Liver (tissue), 9 donors: ENCODE data around the gene BHLHE23. TPM values are rescaled to one million over a fixed set of nuclear protein-coding genes. Genes with fewer than 3 reads are reported as not detected.

Experiments
- DNase-seq: peaks from one replicate; pipeline ENCODE4 v3.0.0-alpha.2; 2017; ENCODE audit warnings: low spot score
- H3K27ac ChIP-seq, 2 donors: one replicate each; pipeline ENCODE4 v1.7.0; 2013; ENCODE audit warnings: inconsistent platforms in 2 of 2, low read length in 2 of 2, control low read depth in 1 of 2, low read depth in 1 of 2, mild to moderate bottlenecking in 1 of 2
- H3K27me3 ChIP-seq, 4 donors: one replicate each; pipeline versions ENCODE4 v1.6.1 to v1.7.0; 2013; ENCODE audit warnings: low read length in 3 of 4, inconsistent platforms in 1 of 4, mild to moderate bottlenecking in 1 of 4, moderate library complexity in 1 of 4; ENCODE audit not compliant: control insufficient read depth in 4 of 4, insufficient read depth in 4 of 4
- H3K36me3 ChIP-seq, 4 donors: one replicate each; pipeline versions ENCODE4 v1.6.1 to v1.7.0; 2013; ENCODE audit warnings: low read length in 3 of 4, mild to moderate bottlenecking in 3 of 4, low read depth in 1 of 4, moderate library complexity in 1 of 4; ENCODE audit not compliant: control insufficient read depth in 4 of 4, insufficient read depth in 3 of 4
- H3K4me1 ChIP-seq, 4 donors: one replicate each; pipeline versions ENCODE4 v1.6.1 to v1.7.0; 2013; ENCODE audit warnings: low read length in 3 of 4, mild to moderate bottlenecking in 3 of 4, moderate library complexity in 1 of 4; ENCODE audit not compliant: control insufficient read depth in 4 of 4, insufficient read depth in 4 of 4
- H3K4me3 ChIP-seq, 3 donors: one replicate each; pipeline versions ENCODE4 v1.6.1 to v1.7.0; 2013; ENCODE audit warnings: low read length in 3 of 3, control low read depth in 1 of 3, low read depth in 1 of 3, mild to moderate bottlenecking in 1 of 3
- H3K9ac ChIP-seq, 2 donors: one replicate each; pipeline ENCODE4 v1.7.0; 2013; ENCODE audit warnings: low read length in 2 of 2, mild to moderate bottlenecking in 2 of 2, moderate library complexity in 2 of 2, control low read depth in 1 of 2, low read depth in 1 of 2
- H3K9me3 ChIP-seq, 4 donors: one replicate each; pipeline versions ENCODE4 v1.6.1 to v1.7.0; 2013; ENCODE audit warnings: low read length in 3 of 4; ENCODE audit not compliant: control insufficient read depth in 4 of 4
- EGR1 ChIP-seq, 2 donors: IDR thresholded peaks; 2 replicates each; pipeline ENCODE4 v1.6.1; 2016 to 2018; ENCODE audit warnings: antibody characterized with exemption in 2 of 2, low read depth in 2 of 2
- FOXA1 ChIP-seq: IDR thresholded peaks from 2 replicates; pipeline ENCODE4 v1.6.1; 2016; ENCODE audit warnings: antibody characterized with exemption
- FOXA2 ChIP-seq: IDR thresholded peaks from 2 replicates; pipeline ENCODE4 v1.6.1; 2016; ENCODE audit warnings: antibody characterized with exemption
- GABPA ChIP-seq, 2 donors: IDR thresholded peaks in 1 of 2; conservative IDR thresholded peaks in 1 of 2; 2 replicates each; pipeline ENCODE4 v1.6.1; 2016; ENCODE audit warnings: antibody characterized with exemption in 2 of 2, mild to moderate bottlenecking in 1 of 2, moderate library complexity in 1 of 2
- HNF4A ChIP-seq, 2 donors: conservative IDR thresholded peaks; 2 replicates each; pipeline ENCODE4 v1.6.1; 2016; ENCODE audit warnings: antibody characterized with exemption in 2 of 2, mild to moderate bottlenecking in 2 of 2
- HNF4G ChIP-seq: IDR thresholded peaks from 2 replicates; pipeline ENCODE4 v1.6.1; 2016; ENCODE audit warnings: antibody characterized with exemption
- JUND ChIP-seq, 2 donors: IDR thresholded peaks; 2 replicates each; pipeline ENCODE4 v1.6.1; 2016; ENCODE audit warnings: antibody characterized with exemption in 2 of 2
- NR2F2 ChIP-seq: IDR thresholded peaks from 2 replicates; pipeline ENCODE4 v1.6.1; 2016; ENCODE audit warnings: antibody characterized with exemption
- RAD21 ChIP-seq, 2 donors: IDR thresholded peaks; 2 replicates each; pipeline ENCODE4 v1.6.1; 2016; ENCODE audit warnings: antibody characterized with exemption in 2 of 2, mild to moderate bottlenecking in 2 of 2
- SP1 ChIP-seq: IDR thresholded peaks from 2 replicates; pipeline ENCODE4 v1.6.1; 2018; ENCODE audit warnings: antibody characterized with exemption, mild to moderate bottlenecking
- TAF1 ChIP-seq: conservative IDR thresholded peaks from 2 replicates; pipeline ENCODE4 v1.6.1; 2016; ENCODE audit warnings: antibody characterized with exemption, mild to moderate bottlenecking
- YY1 ChIP-seq: IDR thresholded peaks from 2 replicates; pipeline ENCODE4 v1.6.1; 2016; ENCODE audit warnings: antibody characterized with exemption, mild to moderate bottlenecking
- WGBS: extraction: QIAGEN DNeasy Blood & Tissue Kit; methylation state at CpG from one replicate; pipeline ENCODE4 v1.1.7; 2013; 5-methylcytosine and 5-hydroxymethylcytosine counted together
- polyA plus RNA-seq, 2 donors: library from polyadenylated mRNA; stranded (reverse) in 1 of 2; unstranded in 1 of 2; fragments of 200-250 nt in 1 of 2; fragments of >200 nt in 1 of 2; fragmentation: Nextera tagmentation in 1 of 2; extraction: Ambion mirVana in 1 of 2; gene quantifications; one replicate each; pipeline versions ENCODE4 v1.2.1 to v1.2.3, GENCODE V29; 2013 to 2015
- total RNA-seq, 2 donors: library from RNA; depleted of rRNA; stranded (reverse); fragments of >200 nt; gene quantifications; one replicate each; pipeline ENCODE4 v1.2.3, GENCODE V29; 2014
- TF ChIP-seq, protein P1 (sequence below): IDR thresholded peaks from 2 replicates; pipeline ENCODE4 v1.6.1; 2016; ENCODE audit warnings: antibody characterized with exemption
- TF ChIP-seq, protein P2 (sequence below): fragments of 150-350 bp; IDR thresholded peaks from 2 replicates; pipeline ENCODE4 v1.5.1; 2017; ENCODE audit warnings: improper control_type of control experiment, low read depth, low read length; ENCODE audit not compliant: missing input control
- TF ChIP-seq, protein P3 (sequence below): IDR thresholded peaks from 2 replicates; pipeline ENCODE4 v1.6.1; 2016; ENCODE audit warnings: antibody characterized with exemption
- TF ChIP-seq, protein P4 (sequence below): IDR thresholded peaks from 2 replicates; pipeline ENCODE4 v1.6.1; 2016; ENCODE audit warnings: antibody characterized with exemption
- TF ChIP-seq, protein P5 (sequence below): IDR thresholded peaks from 2 replicates; pipeline ENCODE4 v1.6.1; 2016; ENCODE audit warnings: antibody characterized with exemption, mild to moderate bottlenecking
- donor health status: healthy.
- donor health status: healthy.
- donor health status: healthy.
- donor health status: healthy.
- donor health status: healthy.

The BHLHE23 gene
- total and polyA plus RNA-seq, 4 donors, result not detected

DNA sequence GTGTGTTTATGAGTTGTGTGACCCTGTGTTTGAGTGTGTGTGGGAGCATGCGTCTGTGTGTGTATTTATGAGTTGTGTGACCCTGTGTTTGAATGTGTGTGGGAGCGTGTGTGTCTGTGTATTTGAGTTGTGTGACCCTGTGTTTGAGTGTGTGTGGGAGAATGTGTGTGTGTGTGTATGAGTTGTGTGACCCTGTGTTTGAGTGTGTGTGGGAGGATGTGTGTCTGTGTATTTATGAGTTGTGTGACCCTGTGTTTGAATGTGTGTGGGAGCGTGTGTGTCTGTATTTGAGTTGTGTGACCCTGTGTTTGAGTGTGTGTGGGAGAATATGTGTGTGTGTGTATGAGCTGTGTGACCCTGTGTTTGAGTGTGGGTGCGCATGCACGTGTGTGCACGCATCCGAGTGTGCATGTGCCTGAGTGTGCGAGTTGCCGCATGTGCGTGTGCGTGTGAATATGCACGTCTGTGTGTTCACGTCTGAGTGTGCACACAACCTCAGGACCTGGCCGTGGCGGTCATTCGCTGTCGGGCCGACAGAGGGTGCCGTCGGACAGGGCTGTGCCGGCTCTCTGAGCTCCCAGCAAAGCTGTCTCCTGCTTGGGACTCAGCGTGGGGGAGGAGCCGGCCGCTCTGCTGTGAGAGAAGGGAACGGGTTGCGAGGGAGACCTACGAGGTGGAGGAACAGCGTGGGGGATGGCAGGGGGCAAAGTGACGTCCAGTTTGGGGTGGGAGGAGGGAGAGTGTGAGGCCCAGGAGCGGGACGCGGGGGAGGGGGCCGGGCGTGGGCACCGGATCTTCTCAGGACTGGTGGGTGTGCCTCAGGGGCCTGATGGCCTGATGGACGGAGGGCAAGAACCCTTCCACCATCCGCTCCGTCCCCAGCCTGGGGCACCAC is 34.6 kb downstream of the BHLHE23 start:
- peaks cover 0 to 8% (median 5%) of the 10 kb centered on the region in 4 donors for H3K27me3 ChIP-seq
- H3K9me3 ChIP-seq, result no peaks in the 10 kb centered on the region
- H3K4me3 ChIP-seq, result no peak overlapping the region
- peaks cover 0 to 2% (median 2%) of the 10 kb centered on the region in 4 donors for H3K36me3 ChIP-seq
- no peak overlapping the region for H3K27ac ChIP-seq
- WGBS, result 2% methylated on average over 38 of the region's 38 CpGs
- TF ChIP-seq YY1 (no peak), SP1 (no peak), JUND (IDR thresholded peaks at IDR 0.05) (no peak), RAD21 (IDR thresholded peaks at IDR 0.05) (peak; percentile 89 to 96), EGR1 (IDR thresholded peaks at IDR 0.05; ENCODE audit: low read depth in 2 of 2) (no peak), FOXA2 (no peak), TAF1 (no peak), HNF4G (no peak)
- TF ChIP-seq, protein P1, sequence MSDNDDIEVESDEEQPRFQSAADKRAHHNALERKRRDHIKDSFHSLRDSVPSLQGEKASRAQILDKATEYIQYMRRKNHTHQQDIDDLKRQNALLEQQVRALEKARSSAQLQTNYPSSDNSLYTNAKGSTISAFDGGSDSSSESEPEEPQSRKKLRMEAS, result no peak
- TF ChIP-seq, protein P2, sequence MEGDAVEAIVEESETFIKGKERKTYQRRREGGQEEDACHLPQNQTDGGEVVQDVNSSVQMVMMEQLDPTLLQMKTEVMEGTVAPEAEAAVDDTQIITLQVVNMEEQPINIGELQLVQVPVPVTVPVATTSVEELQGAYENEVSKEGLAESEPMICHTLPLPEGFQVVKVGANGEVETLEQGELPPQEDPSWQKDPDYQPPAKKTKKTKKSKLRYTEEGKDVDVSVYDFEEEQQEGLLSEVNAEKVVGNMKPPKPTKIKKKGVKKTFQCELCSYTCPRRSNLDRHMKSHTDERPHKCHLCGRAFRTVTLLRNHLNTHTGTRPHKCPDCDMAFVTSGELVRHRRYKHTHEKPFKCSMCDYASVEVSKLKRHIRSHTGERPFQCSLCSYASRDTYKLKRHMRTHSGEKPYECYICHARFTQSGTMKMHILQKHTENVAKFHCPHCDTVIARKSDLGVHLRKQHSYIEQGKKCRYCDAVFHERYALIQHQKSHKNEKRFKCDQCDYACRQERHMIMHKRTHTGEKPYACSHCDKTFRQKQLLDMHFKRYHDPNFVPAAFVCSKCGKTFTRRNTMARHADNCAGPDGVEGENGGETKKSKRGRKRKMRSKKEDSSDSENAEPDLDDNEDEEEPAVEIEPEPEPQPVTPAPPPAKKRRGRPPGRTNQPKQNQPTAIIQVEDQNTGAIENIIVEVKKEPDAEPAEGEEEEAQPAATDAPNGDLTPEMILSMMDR, result peak; percentile 93
- peaks cover 5 to 20% (median 8%) of the 10 kb centered on the region in 4 donors for H3K4me1 ChIP-seq
- DNase-seq, result peak; percentile 82
- no peak overlapping the region for H3K9ac ChIP-seq

DNA sequence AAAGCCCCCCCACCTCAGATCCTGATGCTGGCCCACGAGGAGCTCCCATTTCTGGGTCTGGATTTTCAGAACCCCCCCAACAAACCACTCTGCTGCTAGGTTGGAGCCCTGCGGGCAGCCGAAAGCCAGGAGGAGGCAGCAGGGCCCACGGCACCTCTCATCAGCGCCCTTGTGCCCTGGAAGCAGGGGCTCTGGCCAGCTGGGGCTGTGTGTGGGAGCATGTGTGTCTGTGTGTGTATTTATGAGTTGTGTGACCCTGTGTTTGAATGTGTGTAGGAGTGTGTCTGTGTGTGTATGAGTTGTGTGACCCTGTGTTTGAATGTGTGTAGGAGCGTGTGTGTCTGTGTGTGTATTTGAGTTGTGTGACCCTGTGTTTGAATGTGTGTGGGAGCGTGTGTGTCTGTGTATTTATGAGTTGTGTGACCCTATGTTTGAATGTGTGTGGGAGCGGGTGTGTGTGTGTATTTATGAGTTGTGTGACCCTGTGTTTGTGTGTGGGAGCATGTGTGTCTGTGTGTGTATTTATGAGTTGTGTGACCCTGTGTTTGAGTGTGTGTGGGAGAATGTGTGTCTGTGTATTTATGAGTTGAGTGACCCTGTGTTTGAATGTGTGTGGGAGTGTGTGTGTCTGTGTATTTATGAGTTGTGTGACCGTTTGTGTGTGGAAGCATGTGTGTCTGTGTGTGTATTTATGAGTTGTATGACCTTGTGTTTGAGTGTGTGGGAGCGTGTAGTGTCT is 35.4 kb downstream of the BHLHE23 start:
- H3K4me3 ChIP-seq, result no peak overlapping the region
- H3K27ac ChIP-seq, result no peak overlapping the region
- H3K4me1 ChIP-seq, result peaks cover 5 to 20% (median 9%) of the 10 kb centered on the region in 4 donors
- DNase-seq, result no peak
- TF ChIP-seq HNF4A (conservative IDR thresholded peaks at IDR 0.05) (no peak), FOXA2 (no peak), JUND (IDR thresholded peaks at IDR 0.05) (no peak), FOXA1 (no peak), TAF1 (no peak), HNF4G (no peak), EGR1 (IDR thresholded peaks at IDR 0.05; ENCODE audit: low read depth in 2 of 2) (no peak), RAD21 (IDR thresholded peaks at IDR 0.05) (no peak), GABPA (IDR thresholded peaks at IDR 0.05 in 1 of 2, conservative IDR thresholded peaks at IDR 0.05 in 1 of 2) (no peak), NR2F2 (no peak)
- TF ChIP-seq, protein P3, sequence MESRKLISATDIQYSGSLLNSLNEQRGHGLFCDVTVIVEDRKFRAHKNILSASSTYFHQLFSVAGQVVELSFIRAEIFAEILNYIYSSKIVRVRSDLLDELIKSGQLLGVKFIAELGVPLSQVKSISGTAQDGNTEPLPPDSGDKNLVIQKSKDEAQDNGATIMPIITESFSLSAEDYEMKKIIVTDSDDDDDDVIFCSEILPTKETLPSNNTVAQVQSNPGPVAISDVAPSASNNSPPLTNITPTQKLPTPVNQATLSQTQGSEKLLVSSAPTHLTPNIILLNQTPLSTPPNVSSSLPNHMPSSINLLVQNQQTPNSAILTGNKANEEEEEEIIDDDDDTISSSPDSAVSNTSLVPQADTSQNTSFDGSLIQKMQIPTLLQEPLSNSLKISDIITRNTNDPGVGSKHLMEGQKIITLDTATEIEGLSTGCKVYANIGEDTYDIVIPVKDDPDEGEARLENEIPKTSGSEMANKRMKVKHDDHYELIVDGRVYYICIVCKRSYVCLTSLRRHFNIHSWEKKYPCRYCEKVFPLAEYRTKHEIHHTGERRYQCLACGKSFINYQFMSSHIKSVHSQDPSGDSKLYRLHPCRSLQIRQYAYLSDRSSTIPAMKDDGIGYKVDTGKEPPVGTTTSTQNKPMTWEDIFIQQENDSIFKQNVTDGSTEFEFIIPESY, result no peak
- TF ChIP-seq, protein P4, sequence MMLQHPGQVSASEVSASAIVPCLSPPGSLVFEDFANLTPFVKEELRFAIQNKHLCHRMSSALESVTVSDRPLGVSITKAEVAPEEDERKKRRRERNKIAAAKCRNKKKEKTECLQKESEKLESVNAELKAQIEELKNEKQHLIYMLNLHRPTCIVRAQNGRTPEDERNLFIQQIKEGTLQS, result no peak
- TF ChIP-seq, protein P5, sequence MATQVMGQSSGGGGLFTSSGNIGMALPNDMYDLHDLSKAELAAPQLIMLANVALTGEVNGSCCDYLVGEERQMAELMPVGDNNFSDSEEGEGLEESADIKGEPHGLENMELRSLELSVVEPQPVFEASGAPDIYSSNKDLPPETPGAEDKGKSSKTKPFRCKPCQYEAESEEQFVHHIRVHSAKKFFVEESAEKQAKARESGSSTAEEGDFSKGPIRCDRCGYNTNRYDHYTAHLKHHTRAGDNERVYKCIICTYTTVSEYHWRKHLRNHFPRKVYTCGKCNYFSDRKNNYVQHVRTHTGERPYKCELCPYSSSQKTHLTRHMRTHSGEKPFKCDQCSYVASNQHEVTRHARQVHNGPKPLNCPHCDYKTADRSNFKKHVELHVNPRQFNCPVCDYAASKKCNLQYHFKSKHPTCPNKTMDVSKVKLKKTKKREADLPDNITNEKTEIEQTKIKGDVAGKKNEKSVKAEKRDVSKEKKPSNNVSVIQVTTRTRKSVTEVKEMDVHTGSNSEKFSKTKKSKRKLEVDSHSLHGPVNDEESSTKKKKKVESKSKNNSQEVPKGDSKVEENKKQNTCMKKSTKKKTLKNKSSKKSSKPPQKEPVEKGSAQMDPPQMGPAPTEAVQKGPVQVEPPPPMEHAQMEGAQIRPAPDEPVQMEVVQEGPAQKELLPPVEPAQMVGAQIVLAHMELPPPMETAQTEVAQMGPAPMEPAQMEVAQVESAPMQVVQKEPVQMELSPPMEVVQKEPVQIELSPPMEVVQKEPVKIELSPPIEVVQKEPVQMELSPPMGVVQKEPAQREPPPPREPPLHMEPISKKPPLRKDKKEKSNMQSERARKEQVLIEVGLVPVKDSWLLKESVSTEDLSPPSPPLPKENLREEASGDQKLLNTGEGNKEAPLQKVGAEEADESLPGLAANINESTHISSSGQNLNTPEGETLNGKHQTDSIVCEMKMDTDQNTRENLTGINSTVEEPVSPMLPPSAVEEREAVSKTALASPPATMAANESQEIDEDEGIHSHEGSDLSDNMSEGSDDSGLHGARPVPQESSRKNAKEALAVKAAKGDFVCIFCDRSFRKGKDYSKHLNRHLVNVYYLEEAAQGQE, result no peak
- TF ChIP-seq, protein P2, result no peak
- H3K27me3 ChIP-seq, result peaks cover 0 to 8% (median 5%) of the 10 kb centered on the region in 4 donors
- no peak overlapping the region for H3K9ac ChIP-seq
- H3K36me3 ChIP-seq, result peaks cover 0 to 7% (median 2%) of the 10 kb centered on the region in 4 donors
- H3K9me3 ChIP-seq, result no peaks in the 10 kb centered on the region
- WGBS, result 81% methylated on average over 10 of the region's 10 CpGs
